H9 (cell line): ENCODE measurements around the gene BTBD17. TPM values are rescaled to one million over a fixed set of nuclear protein-coding genes. Genes with fewer than 3 reads are reported as not detected.

Experiments used
- DNase-seq: peaks from one replicate; pipeline ENCODE4 v3.0.0-alpha.2; 2017
- H2AFZ ChIP-seq: one replicate; pipeline ENCODE4 v1.6.1; 2013; ENCODE audit warnings: mild to moderate bottlenecking, low read length, control low read depth, moderate library complexity
- H2AK5ac ChIP-seq: 2 replicates; pipeline ENCODE4 v1.6.1; 2013; ENCODE audit warnings: low read length, control low read depth, mixed read lengths; ENCODE audit not compliant: insufficient read length
- H2BK120ac ChIP-seq: one replicate; pipeline ENCODE4 v1.6.1; 2013; ENCODE audit warnings: low read depth, mild to moderate bottlenecking, low read length, control low read depth, inconsistent platforms; ENCODE audit not compliant: poor library complexity, severe bottlenecking
- H2BK12ac ChIP-seq: 2 replicates; pipeline ENCODE4 v1.6.1; 2013; ENCODE audit warnings: low read length, control low read depth, mixed read lengths, low read depth; ENCODE audit not compliant: insufficient read length
- H2BK15ac ChIP-seq: 2 replicates; pipeline ENCODE4 v1.6.1; 2013; ENCODE audit warnings: low read depth, low read length, control low read depth
- H2BK20ac ChIP-seq: one replicate; pipeline ENCODE4 v1.6.1; 2013; ENCODE audit warnings: low read depth, mild to moderate bottlenecking, low read length, control low read depth, inconsistent platforms; ENCODE audit not compliant: poor library complexity, severe bottlenecking
- H2BK5ac ChIP-seq: 2 replicates; pipeline ENCODE4 v1.6.1; 2013; ENCODE audit warnings: low read length, control low read depth, mixed read lengths; ENCODE audit not compliant: insufficient read length
- H3K14ac ChIP-seq: 2 replicates; pipeline ENCODE4 v1.6.1; 2013; ENCODE audit warnings: low read length, control low read depth; ENCODE audit not compliant: insufficient read depth
- H3K18ac ChIP-seq: 2 replicates; pipeline ENCODE4 v1.6.1; 2013; ENCODE audit warnings: low read depth, mild to moderate bottlenecking, mixed read lengths, low read length, control low read depth; ENCODE audit not compliant: insufficient read length
- H3K23ac ChIP-seq: 2 replicates; pipeline ENCODE4 v1.6.1; 2013; ENCODE audit warnings: low read length, control low read depth, mixed read lengths, low read depth; ENCODE audit not compliant: insufficient read length
- H3K23me2 ChIP-seq: 2 replicates; pipeline ENCODE4 v1.6.1; 2013; ENCODE audit warnings: low read depth, mild to moderate bottlenecking, mixed read lengths, low read length, control low read depth; ENCODE audit not compliant: insufficient read length, poor library complexity, severe bottlenecking
- H3K27ac ChIP-seq: 2 replicates; pipeline ENCODE4 v1.5.1; 2013; ENCODE audit warnings: low read length, control low read depth, mixed read lengths, low read depth; ENCODE audit not compliant: insufficient read length
- H3K27me3 ChIP-seq: 2 replicates; pipeline ENCODE4 v1.6.1; 2013; ENCODE audit warnings: low read length, control low read depth, inconsistent platforms; ENCODE audit not compliant: insufficient read depth
- H3K4ac ChIP-seq: 2 replicates; pipeline ENCODE4 v1.6.1; 2013; ENCODE audit warnings: low read depth, mild to moderate bottlenecking, control low read depth, inconsistent platforms, low read length, moderate library complexity
- H3K4me1 ChIP-seq: 2 replicates; pipeline ENCODE4 v1.6.1; 2013; ENCODE audit warnings: low read length, control low read depth, inconsistent platforms; ENCODE audit not compliant: insufficient read depth
- H3K4me2 ChIP-seq: 2 replicates; pipeline ENCODE4 v1.6.1; 2013; ENCODE audit warnings: low read length, control low read depth, mixed read lengths; ENCODE audit not compliant: insufficient read length, insufficient read depth
- H3K56ac ChIP-seq: 2 replicates; pipeline ENCODE4 v1.6.1; 2013; ENCODE audit warnings: low read depth, mild to moderate bottlenecking, mixed read lengths, low read length, control low read depth; ENCODE audit not compliant: insufficient read length
- H3K79me1 ChIP-seq: 2 replicates; pipeline ENCODE4 v1.6.1; 2013; ENCODE audit warnings: low read depth, mild to moderate bottlenecking, moderate library complexity, low read length, control low read depth, inconsistent platforms; ENCODE audit not compliant: insufficient read depth, poor library complexity, severe bottlenecking
- H3K79me2 ChIP-seq: 2 replicates; pipeline ENCODE4 v1.6.1; 2013; ENCODE audit warnings: low read length, control low read depth, inconsistent platforms; ENCODE audit not compliant: insufficient read depth
- H3K9ac ChIP-seq: 2 replicates; pipeline ENCODE4 v1.6.1; 2013; ENCODE audit warnings: low read length, control low read depth, mixed read lengths; ENCODE audit not compliant: insufficient read length; ENCODE audit errors: extremely low read depth
- H3K9me3 ChIP-seq: one replicate; pipeline ENCODE4 v1.6.1; 2013; ENCODE audit warnings: low read depth, low read length, inconsistent platforms; ENCODE audit not compliant: control insufficient read depth
- H3T11ph ChIP-seq: one replicate; pipeline ENCODE4 v1.6.1; 2013; ENCODE audit warnings: mild to moderate bottlenecking, low read length, control low read depth, inconsistent platforms
- H4K20me1 ChIP-seq: one replicate; pipeline ENCODE4 v1.6.1; 2013; ENCODE audit not compliant: control insufficient read depth, insufficient read length, insufficient read depth
- H4K5ac ChIP-seq: 2 replicates; pipeline ENCODE4 v1.6.1; 2013; ENCODE audit warnings: low read depth, mild to moderate bottlenecking, mixed read lengths, low read length, control low read depth; ENCODE audit not compliant: insufficient read length
- H4K8ac ChIP-seq: replicated peaks from 2 replicates; pipeline ENCODE4 v1.6.1; 2013; ENCODE audit warnings: low read length, control low read depth, mixed read lengths, low read depth; ENCODE audit not compliant: insufficient read length
- H4K91ac ChIP-seq: 2 replicates; pipeline ENCODE4 v1.6.1; 2013; ENCODE audit warnings: low read depth, mild to moderate bottlenecking, moderate library complexity, mixed read lengths, low read length, control low read depth; ENCODE audit not compliant: insufficient read length
- H3K27ac Mint-ChIP-seq, 3 experiments: 2 replicates in 2 of 3; 3 replicates in 1 of 3; pipeline ENCODE4 v1.8.0; 2020 to 2021; ENCODE audit warnings: mixed read lengths in 3 of 3, mild to moderate bottlenecking in 1 of 3, moderate library complexity in 1 of 3
- H3K27me3 Mint-ChIP-seq: 2 replicates; pipeline ENCODE4 v1.8.0; 2021; ENCODE audit warnings: low read depth, mild to moderate bottlenecking, moderate library complexity, mixed read lengths
- H3K36me3 Mint-ChIP-seq, 3 experiments: 2 replicates in 2 of 3; 3 replicates in 1 of 3; pipeline ENCODE4 v1.8.0; 2020 to 2021; ENCODE audit warnings: low read depth in 3 of 3, mixed read lengths in 3 of 3; ENCODE audit not compliant: insufficient read depth in 1 of 3
- H3K4me1 Mint-ChIP-seq, 2 experiments: 2 replicates each; pipeline ENCODE4 v1.8.0; 2020; ENCODE audit warnings: mixed read lengths in 2 of 2
- H3K4me3 Mint-ChIP-seq, 2 experiments: 2 replicates in 1 of 2; 3 replicates in 1 of 2; pipeline ENCODE4 v1.8.0; 2020 to 2021; ENCODE audit warnings: mild to moderate bottlenecking in 2 of 2, mixed read lengths in 2 of 2, moderate library complexity in 1 of 2
- H3K9me3 Mint-ChIP-seq, 2 experiments: 2 replicates in 1 of 2; 3 replicates in 1 of 2; pipeline ENCODE4 v1.8.0; 2020; ENCODE audit warnings: mild to moderate bottlenecking in 2 of 2, mixed read lengths in 2 of 2, moderate library complexity in 1 of 2
- WGBS: extraction: QIAGEN DNeasy Blood & Tissue Kit; methylation state at CpG from one replicate; pipeline ENCODE4 v1.1.7; 2013; ENCODE audit warnings: missing lambda C conversion rate, low lambda C conversion rate, mixed read lengths; ENCODE audit not compliant: insufficient read length; ENCODE audit errors: extremely low coverage; 5-methylcytosine and 5-hydroxymethylcytosine counted together
- total RNA-seq: library from RNA; stranded (reverse); gene quantifications from 2 replicates; pipeline ENCODE4 v1.2.1, GENCODE V29; 2021
- TF ChIP-seq, protein P1 (sequence below): fragments of 200-600 bp; sonication (generic); conservative IDR thresholded peaks from 3 replicates; pipeline ENCODE4 v1.8.0; 2021; ENCODE audit warnings: antibody characterized with exemption, mild to moderate bottlenecking

The BTBD17 gene
- total RNA-seq, 1 experiment from 2014 or later = 0.33 TPM

GRCh38 chr17:74328487-74328886 is 33.2 kb downstream of the BTBD17 start:
- TF ChIP-seq, protein P1, sequence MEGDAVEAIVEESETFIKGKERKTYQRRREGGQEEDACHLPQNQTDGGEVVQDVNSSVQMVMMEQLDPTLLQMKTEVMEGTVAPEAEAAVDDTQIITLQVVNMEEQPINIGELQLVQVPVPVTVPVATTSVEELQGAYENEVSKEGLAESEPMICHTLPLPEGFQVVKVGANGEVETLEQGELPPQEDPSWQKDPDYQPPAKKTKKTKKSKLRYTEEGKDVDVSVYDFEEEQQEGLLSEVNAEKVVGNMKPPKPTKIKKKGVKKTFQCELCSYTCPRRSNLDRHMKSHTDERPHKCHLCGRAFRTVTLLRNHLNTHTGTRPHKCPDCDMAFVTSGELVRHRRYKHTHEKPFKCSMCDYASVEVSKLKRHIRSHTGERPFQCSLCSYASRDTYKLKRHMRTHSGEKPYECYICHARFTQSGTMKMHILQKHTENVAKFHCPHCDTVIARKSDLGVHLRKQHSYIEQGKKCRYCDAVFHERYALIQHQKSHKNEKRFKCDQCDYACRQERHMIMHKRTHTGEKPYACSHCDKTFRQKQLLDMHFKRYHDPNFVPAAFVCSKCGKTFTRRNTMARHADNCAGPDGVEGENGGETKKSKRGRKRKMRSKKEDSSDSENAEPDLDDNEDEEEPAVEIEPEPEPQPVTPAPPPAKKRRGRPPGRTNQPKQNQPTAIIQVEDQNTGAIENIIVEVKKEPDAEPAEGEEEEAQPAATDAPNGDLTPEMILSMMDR = no peak
- Histone ChIP-seq H3K4me1 (no peaks in the 10 kb centered on the region), H3K9ac (no peak overlapping the region), H2AFZ (no peak overlapping the region), H3K56ac (no peak overlapping the region), H3T11ph (no peak overlapping the region), H3K14ac (no peak overlapping the region), H3K4ac (no peak overlapping the region), H3K23ac (no peak overlapping the region), H2BK15ac (no peak overlapping the region), H4K20me1 (no peaks in the 10 kb centered on the region), H2BK120ac (no peak overlapping the region), H3K9me3 (no peaks in the 10 kb centered on the region), H3K23me2 (peaks cover 6% of the 10 kb centered on the region), H3K18ac (no peak overlapping the region), H4K91ac (no peak overlapping the region), H2AK5ac (no peak overlapping the region), H2BK20ac (no peak overlapping the region), H3K27me3 (no peaks in the 10 kb centered on the region; the same call in 1 of the 2 replicates), H4K8ac (no peak overlapping the region), H4K5ac (no peak overlapping the region), H2BK5ac (no peak overlapping the region), H2BK12ac (no peak overlapping the region), H3K27ac (no peak overlapping the region), H3K4me2 (no peak overlapping the region), H3K79me2 (no peaks in the 10 kb centered on the region), H3K79me1 (no peaks in the 10 kb centered on the region)
- H3K27me3 Mint-ChIP-seq = peaks cover 70% of the 10 kb centered on the region
- no peaks in the 10 kb centered on the region for H3K9me3 Mint-ChIP-seq
- peaks cover 31 to 45% of the 10 kb centered on the region in 2 experiments for H3K4me1 Mint-ChIP-seq
- no peak overlapping the region for H3K4me3 Mint-ChIP-seq
- no CpG with 5 or more reads among the region's 3 CpGs for WGBS
- no peaks in the 10 kb centered on the region; a peak in 1 of 7 replicates for H3K36me3 Mint-ChIP-seq
- H3K27ac Mint-ChIP-seq = no peak overlapping the region
- DNase-seq = no peak
